ENCODE measurements around the gene TLCD3B.
"Not testable (repeated sequence)": the region's sequence is repeated elsewhere in the genome, so short reads cannot be mapped to it uniquely, and the experiment has no call there.

TLCD3B gene

DNA sequence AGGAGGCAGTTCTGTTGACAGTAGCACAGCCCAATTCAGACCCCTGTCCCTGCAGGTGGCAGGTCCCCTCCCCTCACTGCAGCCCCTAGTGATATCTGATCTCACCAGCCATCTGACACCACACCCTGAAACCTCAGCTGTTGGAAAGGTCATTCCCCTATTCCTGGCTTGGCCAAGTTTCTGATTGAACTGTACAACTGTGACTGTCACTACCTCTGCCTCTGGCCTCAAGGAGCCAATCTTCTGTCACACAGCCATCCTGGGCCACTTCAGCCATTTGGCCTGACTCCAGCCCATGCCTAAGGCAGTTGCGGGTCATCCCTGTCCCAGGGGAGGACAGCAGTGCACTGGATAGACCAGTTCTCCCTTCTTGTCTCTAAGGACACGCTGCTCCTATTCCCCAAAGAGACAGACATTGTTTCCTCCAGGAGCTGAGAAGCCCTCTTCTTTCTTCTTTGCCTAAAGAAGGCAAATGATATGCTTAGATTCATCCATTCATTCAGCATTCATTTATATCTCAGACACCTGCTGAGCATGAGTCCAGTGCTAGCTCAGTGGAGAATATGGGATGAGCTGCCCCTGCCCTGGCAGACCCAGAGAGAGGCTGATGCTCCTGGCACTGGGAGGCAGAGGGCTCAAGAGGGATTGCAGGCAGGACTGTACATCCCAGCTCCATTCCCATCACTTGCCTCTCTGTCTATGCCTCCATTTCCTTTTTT, 29.9 kb upstream of the TLCD3B start:
- no peak for DNase-seq

DNA sequence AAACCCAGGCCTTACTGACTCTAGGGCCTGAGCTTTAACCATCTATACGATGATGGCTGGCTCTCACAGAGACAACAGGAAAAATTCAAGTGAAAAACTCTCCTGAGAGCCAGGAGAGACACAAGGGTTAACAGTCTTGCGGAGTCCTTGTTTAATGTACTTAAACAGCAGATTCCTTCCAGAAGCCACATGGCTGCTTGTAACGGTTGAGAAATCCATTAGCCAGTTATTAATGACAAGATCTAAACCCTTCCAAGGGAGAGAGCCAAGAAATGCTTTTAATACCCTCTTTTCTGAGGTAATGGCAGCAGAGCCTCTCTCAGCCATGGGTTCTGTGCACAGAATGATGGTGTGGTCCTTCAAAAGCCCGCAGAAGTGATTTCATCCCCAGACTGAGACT, 29.3 kb upstream of the TLCD3B start:
- no peak for DNase-seq

DNA sequence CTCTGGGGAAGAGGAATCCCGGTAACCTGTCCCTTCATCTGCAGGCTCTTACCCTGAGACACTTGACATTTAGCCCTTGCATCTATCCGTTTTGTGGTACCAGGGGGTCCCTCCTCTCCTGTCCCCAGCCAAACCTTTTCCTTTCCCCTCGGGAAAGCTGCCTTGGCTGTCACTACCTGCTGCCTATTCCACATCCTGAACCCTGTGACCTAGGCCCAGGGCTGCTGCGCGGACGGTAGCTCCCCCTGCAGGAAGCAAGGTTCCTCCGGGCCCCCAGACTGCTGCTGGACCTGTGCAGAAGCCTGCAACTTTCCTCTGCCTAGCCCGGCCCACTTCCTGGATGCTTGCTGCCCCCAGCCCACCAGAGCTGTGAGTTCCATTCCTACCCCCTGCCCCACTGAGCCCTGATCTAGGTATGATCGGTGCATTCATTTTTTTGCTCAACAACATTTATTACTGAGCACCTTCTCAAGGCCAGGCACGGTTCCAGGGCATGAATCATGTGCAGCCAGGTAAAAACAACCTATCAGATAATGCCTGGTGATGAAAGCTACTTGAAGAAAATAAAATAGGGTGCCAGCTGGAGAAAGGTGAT, 24.0 kb upstream of the TLCD3B start:
- peak; percentile 34 to 36 for DNase-seq

DNA sequence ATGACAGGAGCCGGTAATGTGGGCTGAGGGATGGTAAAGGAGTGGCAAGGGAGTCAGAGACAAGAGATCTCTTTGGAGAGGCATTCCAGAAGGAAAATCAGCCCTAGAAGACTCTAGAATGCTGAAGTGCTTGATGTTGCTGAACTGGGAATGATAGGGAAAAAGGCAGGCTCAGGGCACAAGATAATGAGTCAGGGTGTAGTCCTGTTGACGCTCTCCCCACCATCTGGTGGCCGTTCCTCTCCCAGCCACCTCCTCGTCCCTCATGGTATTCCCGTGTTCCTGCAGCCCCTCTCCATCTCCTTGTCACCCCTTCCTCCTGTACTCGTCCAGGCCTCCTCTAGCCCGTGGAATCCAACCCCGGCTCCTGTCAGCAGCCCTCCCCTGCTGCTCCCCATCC, 23.4 kb upstream of the TLCD3B start:
- no peak for DNase-seq

DNA sequence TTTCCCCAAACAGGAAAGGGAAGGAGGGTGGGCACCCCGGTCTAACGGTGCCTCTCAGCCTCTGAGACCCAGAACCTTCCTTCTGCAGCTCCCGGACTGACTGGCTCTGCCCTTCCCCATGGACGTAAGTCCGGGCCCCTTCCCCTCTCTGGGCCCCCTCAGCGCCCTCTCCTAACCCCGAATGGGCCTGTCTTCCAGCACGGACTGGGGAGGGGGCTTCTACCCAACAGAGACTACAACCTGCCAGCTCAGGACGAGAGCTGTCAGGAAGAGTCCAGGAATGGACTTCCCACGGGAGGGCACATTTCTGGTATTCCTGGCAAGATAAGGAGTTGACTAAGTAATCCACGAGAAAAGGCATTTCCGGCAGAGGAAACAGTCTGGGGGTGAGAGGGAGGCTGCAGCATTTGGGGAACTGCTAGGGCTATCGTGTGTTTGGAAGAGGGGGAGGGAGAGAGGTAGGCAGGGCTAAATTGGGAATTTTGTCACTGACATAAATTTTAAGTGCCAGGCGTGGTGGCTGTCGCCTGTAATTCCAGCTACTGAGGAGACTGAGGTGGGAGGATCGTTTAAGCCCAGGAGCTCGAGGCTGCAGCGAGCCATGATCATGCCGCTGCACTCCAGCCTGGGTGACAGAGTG, 22.4 kb upstream of the TLCD3B start:
- DNase-seq, result no peak

DNA sequence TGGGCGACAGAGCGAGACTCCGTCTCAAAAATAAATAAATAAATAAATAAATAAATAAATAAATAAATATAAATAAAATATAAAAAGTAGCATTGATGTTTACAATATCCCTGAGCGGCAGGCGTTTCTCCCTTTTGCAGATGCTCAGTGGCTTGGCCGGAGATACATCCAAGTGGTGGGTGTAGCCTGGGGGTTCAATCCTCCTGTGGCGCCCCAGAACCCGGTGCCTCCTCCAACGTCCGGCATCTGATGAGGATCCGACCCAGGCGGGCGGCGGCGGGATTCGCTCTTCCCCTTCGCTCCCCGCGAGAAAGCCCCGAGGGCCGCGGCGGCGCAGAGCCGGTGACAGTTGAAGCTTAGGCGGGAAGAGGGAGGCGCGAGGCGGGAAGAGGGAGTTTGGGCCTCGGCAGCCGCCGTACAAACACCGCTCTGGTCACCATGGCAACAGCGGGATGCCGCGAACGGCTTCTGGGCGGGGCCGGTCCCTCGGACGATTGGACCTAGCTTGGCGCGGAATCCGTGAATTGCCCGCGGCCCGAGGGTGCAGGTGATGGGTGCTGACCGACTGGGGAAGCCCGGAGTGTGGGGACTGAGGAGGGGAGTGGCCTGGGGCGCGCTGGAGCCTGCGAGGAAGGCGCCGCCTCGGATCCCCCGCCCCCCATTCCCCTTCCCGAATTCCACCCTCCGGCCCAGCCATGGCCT, 21.8 kb upstream of the TLCD3B start:
- peak; percentile 84 to 86 for DNase-seq

DNA sequence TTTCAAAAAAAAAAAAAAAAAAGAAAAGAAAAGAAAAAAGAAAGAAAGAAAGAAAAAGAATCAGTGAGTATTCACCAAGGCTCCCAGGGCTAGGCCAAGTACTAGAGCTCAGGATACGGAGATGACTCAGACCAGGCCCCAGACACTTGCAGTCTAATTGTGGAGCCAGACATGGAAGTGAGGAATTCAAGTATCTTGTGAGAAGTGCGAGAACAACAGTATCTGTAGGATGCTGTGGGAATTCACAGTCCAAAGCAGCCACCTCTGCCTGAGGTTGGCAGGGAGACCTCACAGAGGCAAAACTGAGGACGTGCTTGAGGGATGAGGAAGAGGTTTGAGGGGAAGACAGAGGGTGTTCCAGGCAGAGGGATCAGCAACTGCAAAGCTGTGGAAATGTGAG, 20.4 kb upstream of the TLCD3B start:
- DNase-seq, result no peak

DNA sequence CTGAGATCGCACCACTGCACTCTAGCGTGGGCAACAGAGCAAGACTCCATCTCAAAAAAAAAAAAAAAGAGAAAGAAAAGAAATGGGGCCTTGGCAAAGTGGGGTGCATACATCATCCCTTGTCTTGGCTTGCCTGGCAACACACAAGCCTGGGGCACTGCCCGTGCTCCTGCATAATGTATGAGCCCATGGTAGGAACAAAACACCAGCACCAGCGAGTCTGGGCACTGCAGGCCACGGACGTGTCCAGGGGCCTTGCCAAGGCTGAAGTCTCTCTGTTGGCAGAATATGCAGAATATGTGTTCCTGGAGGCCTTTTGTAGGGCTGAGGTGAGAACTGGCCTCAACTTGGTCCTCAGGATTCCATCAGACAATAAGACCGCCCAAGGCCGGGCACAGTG, 18.8 kb upstream of the TLCD3B start:
- DNase-seq, result no peak

DNA sequence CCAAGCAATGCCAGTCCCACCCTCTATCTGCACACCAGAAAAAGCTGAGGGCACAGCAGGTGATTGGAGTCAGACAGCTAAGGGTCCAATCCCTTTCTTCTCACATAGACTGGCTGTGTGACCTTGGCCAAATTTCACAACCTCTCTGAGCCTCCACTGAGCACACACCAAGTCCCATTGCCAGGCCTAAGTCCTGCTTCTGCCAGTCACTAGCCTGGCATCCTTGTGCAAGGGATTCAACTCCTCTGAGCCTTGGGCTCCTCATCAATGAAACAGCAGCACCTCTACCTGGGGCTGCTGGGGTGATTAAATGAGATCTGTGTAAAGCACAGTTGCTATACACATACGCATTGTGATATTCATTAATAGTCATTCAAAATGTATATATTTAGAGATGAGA, 15.5 kb upstream of the TLCD3B start:
- DNase-seq, result no peak

DNA sequence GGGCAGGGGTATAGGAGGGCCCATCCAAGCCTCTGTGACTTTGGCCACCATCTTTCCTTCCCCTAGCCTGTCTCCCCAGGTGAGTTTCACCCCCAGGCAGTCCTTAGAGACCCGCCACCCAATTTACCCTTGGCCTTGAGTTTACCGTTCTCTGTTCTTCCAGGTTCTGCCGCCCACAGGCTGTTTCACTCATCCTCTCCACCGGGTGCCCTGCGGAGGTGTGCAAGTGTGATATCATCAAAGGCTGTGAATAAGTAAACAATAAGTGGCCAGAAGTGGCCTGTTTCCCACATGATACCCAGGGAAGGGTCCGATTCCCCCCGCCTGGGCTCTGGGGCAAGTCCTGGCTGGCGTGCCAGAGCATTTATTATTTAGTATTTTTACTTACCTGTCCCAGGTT, 15.1 kb upstream of the TLCD3B start:
- no peak for DNase-seq

DNA sequence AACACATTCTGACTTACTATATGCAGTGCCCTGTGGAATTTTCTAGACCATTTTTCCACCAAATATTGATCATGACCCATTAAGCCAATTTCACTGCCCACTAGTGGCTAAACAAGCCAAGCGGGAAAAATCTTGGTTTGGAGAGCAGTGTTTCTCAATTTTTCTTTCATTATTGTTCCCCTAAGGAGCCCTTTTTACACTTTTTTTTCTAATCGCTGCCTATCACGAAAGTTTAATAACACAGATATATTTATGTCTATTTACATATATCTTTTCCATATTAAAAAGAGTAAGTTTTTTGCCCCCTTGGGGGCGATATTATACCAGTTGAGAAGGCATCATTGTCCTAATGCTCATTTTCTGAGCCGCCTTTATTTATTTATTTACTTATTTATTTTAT, 10.8 kb upstream of the TLCD3B start:
- no peak for DNase-seq

DNA sequence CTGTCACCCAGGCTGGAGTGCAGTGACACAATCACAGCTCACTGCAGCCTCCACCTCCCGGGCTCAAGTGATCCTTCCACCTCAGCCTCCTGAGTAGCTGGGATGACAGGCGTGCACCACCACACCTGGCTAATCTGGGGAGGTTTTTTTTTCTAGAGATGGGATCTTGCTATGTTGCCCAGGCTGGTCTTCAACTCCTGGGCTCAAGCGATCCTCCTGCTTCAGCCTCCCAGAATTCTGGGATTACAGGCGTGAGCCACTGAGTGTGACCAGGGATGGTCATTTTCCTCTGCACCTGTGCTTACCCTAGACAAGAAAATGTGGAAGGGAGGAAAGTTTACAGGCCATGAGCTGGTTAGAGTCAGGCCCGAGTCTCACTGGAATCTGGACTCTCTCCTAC, 9.6 kb upstream of the TLCD3B start:
- DNase-seq, result not testable (repeated sequence)

DNA sequence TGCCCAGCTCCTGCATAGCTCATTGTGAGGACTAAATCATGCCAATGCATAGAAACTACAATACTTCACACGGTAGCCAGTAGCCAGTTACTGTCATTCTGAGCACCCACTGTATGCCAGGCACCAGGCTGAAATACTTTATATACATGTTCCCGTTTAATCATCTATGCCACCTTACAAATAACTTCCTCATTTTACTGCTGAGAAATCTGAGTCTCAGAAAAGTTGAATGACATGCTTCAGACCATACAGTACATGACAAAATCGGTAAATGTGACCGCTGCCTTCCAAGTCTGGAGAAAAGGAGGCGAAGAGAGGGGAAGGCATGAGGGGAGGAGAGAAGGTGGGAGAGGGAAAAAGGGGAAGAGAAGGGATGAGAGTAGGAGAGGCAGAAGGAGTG, 9.2 kb upstream of the TLCD3B start:
- no peak for DNase-seq

DNA sequence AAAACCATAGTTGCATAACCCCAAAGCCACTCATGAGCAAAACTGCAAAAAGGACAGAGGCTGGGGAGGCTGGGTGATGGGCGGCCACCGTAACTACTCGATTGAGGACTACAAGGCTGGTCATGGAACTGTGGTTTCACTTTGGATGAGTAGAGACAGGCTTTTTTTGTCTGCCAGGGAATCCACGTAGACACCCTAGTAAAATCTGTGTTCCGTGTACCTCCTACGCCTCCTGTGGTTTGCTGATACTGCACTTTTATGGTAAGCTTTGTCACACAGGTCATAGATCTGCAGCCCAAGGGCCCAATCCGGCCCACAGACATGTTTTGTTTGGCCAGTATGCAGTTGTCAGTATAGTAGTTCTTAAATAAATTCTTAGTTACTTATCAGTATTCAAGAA, 2.2 kb upstream of the TLCD3B start:
- DNase-seq, result no peak

DNA sequence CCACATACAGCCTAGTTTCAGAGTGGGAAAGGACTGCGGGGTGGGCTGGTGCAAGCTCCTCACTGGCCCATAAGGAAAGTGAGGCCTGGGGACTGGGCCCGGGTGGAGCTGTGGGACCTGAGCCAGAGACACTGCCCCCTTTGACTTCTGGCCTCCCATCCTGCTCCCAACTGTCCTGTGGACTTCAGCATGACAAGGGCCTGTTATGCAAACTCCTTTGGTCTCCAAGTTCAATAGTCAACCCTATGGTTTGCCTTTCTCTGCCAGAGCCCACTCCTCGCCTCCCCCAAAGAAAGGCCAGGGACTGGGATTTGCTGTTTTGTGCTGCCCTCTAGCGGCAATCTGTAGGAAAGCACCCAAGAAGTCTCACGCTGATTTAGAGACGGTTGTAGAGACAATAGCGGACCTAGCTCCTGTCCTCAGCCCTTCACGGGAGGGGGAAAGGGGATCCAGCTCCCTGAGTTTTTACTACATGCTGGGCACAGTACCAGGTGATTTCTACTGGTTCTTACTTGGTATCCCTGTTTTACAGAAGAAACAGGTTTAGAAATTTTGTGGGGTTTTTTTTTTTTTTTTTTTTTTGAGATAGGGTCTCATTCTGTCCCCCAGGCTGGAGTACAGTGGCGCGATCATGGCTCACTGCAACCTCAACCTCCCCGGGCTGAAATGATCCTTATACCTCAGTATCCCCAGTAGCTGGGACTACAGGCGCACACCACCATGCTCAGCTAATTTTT, 1.2 kb upstream of the TLCD3B start:
- DNase-seq, result peak; percentile 52 to 58

DNA sequence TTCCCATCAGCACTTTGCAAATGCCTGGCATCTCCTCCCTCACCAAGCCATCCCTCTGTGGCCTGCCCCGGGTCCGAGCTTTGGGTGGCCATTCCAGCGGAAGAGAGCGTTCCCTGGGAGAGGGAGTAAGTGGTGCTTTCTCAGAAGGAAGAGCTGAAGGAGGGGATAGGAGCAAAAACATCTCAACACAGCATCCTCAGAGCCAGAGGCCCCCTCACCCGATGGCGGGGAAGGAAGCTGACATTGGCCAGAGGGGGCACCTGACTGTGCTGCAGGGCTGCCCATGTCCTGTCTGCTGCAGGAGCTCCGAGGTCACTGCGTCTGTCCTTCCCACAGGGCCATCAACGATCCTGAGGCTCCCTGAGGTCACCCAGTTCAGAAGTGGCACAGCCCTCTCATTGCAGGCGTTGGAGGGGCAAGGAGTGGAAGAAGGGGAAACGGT, 427 bp upstream of the TLCD3B start:
- DNase-seq, result no peak

DNA sequence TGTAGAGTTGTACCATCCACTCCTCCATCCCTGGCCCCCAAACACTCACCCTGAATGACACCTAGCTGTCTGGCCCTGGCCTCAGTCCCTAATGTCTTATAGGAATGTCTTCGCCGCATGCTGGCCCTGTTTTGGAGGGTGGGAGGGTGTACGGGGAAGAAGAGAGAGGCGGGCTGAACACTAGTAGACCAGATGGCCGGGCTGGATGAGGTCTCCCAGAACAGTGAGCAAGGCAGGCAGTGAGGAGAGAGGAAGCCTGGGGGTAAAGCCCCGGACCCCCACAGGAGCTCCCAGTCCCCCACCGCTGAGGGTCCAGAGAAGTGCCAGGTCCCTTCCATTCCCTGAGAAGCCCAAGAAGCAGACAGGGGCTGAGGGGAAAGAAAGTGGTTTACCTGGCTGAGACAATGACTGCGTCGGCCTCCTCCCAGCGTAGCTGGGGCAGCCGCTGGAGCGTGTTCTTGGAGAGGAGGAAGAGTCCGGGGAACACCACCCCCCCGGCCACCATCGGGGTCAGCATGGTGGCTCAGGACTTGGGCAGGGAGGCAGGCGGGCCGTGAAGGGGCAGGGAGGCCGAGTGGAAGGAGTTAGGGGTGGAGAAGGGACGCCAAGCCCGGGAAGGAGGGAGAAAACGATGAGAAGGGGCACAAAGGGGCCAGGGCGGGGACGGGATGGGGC, 923 bp downstream of the TLCD3B start:
- no peak for DNase-seq

DNA sequence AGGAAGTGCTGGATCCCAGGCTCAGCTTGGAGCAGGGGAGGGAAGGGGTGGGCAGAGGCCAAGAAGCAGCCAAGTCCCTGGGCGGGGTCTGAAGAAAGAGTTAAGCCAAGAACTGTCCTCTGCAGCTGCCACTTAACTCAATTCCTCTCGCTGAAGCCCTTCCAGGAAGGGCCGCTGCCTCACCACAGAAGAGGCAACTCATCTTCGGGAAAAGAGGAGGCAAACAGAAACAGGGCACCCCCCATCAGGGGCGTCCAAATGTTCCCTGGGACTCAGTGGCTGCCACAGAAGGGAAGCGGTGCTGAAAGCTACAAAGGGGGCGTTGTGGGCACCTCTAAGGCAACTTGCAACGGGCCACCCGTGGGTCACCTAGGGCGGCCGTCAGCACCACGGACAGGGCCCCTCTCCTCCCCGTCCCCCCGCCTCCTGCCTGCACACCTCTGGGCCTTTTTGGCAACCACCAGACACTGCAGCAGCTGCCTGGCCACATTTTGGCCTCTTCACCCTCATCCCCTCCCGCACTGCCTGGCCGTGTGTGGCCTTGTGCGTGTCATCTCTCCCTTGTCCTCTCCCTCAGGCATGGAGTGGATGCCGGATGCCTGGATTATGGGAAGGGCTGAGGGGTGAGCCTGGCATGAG, 2.5 kb downstream of the TLCD3B start:
- no peak for DNase-seq

DNA sequence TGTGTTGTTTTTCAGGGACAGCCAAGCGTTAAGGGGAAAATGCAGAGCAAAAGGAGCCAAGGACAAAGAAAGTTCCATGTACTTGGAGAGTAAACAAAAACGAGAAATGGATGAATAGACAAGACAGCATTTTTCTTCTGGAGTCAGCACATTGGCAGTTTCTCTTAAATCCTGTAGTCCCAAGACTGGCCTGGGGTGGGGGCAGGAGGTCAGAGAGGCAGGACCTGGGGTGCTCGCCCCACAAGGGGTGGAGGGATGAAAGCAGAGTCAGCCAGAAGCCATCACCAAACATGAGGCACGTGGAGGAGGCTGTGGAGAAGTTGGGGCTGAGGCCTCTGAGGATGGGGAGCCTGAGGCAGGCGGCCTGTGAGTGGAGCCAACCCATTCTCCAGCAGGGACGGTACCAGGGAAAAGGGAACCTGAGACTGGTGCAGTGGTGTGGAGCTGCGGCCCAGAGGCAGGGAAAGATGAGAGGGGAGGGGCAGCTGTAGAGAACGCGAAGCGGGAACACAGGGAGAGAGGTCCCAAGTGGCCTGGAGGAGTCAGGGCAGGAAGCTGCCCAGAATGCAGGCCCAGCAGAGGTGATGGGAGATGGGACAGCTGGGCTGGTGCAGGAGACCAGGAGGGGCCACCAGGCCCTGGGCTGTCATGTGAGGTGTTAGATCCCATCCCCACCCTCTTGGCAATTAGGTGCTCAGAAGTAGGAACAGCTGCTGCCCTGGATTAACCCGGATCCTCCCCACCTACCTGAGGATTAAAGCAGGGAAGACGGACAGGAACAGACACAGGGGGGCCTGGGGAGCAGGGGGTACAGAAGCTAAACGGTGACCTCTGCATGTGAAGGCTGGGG, 3.3 kb downstream of the TLCD3B start:
- no peak for DNase-seq

DNA sequence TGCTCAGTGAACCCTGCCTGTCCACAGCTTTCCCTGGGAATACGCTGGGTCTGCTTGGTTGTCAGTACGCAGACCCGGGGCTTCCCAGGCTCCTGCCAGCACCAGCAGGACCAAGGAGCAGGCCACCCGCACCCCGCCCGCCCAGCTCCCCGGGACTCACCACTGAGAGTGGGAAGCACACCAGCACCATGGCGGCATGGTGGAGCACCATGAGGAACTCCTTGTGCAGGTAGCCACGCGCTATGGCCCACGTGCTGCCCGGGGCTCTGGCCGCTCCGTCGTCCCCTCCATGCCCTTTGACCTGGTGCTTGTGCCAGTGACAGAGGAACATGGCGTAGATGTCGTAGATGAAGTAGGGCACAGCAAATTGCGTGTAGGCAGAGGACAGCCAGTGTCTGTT, 4.6 kb downstream of the TLCD3B start:
- no peak for DNase-seq

DNA sequence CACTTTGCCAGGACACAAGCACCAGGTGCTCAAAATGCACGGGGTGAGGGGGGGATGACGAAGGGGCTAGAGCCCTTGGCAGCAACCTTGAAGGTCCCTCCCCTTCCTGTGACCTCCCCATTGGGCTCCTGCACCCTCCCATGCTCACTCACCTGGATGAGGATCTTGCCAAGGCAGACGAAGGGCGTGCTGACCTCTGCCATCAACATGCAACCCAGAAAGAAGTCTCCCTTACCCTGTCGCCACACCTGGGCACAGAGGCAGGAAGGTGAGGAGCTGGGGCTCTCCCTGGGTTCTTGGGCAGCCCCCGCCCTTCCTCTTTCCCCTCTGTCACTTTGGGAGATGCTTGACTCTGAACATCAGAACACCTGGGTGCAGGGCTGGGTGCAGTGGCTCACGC, 5.5 kb downstream of the TLCD3B start:
- DNase-seq, result no peak
